GM21619 (cell line): ENCODE data around the gene GRID1.

Experiments used
- ATAC-seq: cut with Tn5 transposase; IDR thresholded peaks from one replicate; pipeline ENCODE4 v1.9.1; 2021; ENCODE audit not compliant: unreplicated experiment

GRID1 gene

GRCh38 chr10:86355571-86356038, 11.0 kb downstream of the GRID1 start:
- no peak for ATAC-seq

DNA sequence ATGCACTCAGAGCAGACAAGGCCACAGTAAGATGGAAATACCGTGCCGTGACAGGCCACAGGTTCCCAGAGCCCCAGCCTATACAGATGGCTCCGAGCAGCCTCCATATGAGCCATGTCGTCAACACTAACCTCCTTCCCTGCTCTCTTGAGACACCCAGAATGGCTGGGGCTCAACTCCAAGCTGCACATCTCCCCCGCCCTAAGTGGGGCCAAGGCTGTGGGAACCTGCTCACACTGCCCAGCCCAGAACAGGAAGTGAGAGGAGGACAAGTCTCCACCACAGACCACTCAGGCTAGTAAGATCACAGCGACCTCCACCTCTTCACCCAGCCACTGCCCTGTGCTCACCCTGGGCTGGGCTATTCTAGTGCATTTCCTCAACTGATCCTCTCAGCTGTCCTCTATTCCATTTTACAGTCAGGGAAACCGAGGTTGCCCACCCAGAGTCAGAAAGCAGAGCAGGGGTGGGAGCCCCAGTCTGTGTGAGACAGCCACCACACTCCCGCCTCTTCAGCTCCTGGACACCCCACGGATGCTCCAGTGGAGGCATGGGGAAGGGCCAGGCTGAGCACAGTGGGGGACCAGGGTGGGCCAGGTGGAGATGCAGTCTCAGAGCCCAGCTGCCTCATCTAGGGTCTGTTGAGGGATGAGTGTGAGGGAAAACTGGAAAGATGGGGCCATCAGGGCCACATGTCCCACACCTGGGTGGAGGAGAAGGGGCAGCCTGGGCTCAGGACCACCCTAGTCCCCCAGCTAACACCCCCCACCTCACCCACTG, 11.6 kb downstream of the GRID1 start:
- no peak for ATAC-seq

GRCh38 chr10:86353506-86354485, 12.8 kb downstream of the GRID1 start:
- ATAC-seq, result no peak

DNA sequence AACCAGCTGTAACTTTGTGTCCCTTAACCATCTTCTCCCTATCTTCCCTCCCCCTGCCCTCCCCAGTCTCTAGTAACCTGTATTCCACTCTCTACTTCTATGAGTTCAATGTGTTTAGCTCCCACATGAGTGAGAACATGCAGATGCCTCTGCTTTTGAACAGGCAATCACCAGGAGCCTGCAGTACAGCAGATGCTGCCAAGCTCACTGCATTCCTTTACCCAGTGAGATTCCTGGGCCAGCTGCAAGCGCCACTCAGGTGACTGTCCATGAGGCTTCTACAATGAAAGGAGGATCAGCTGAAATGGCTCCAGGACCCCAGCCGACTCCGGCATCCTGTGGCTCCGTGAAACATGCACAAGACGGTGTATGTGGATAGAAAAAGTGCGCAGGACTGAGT, 15.7 kb downstream of the GRID1 start:
- no peak for ATAC-seq

DNA sequence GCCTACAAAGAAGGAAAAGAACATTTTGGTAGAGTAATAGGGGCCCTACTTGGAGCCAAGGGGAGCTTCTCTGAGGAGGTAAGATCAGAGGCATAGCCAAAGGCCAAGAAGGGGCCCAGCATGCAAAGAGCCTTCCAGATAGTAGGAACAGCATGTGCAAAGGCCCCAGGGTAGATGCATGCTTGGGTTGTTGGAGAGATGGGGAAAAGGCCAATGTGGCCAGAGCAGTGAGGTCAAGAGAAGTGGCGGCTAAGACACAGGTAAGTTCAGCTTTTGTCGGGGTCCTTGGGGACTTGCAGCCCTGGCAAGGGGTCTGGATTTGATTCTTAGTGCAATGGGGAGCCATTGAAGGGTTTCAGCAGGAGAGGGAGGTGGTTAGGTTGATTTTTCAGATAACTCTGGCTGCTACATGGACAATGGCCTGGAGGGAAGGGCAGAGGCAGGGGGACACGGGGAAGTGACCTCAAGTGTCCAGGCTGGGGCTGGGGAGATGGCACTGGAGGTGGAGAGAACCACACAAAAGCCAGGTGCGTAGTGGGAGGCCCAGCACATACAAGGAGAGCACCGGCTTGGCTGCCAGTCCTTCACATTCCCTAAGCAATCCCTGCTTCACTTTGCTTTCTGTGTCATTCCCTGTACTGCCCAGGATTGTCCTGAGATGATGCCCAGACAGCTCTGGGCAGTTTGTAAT, 16.5 kb downstream of the GRID1 start:
- ATAC-seq, result no peak

DNA sequence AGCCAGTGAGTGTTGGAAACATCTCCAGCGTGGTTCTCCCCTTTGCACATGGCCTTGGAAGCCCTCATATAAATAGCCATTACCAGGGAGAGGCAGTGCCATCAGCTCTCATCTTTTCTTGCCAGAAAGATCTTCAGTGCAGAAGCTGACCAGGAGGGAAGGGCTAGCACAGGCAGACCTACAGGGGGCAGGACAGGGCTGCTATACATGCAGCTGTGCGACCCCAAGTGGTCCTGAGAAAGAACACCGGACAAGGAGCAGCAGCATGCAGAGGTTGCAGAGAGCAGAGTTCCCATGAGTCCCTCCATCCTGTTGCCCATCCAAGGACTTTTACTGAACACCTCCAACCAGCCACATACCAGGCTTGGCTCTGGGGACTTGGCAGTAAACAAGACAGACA, 17.1 kb downstream of the GRID1 start:
- no peak for ATAC-seq

- no peak for ATAC-seq
These were observed 18.0 kb downstream of the GRID1 start for GRCh38 chr10:86348321-86349210.

- no peak for ATAC-seq
These were observed 18.7 kb downstream of the GRID1 start for GRCh38 chr10:86347856-86348255.

DNA sequence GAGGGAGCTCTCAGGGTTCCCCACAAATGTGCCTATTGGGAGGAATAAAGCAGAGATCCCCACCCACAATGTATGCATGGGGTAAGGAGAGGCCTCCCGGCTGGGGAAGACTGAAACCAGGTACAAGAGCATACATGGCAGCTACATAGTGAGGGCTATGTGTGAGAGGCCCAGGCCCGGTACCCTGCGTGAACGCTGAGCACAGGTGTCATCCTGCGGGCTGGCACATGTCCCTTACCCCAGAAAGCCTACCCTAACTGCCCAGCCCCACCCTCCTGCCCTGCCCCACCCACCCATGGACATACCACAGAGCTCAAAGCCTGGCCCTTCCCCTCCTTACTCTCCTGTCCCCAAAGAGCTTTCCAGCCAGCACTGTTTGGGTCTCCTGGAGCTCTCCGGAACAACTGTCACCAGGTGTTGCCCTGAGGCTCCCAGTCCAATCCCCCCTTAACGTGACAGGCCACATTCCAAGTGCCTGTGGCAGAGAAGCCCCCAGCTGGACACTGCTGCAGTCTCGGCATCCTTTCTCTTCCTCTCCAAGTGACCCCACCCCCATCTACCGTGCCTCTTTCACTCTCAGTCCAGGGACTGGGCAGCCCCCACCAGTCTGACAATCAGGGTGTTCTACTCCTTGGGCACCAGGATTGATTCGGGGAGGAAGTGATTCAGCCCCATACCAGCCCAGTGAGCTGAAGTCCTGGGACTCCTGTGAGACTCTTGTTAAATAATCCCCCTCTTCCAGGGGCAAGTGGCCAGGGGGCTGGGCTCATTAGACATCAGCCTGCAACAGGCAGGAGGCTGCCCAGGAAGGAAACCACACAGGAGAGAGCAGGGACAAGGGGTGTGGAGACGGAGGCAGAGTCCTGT, 19.6 kb downstream of the GRID1 start:
- ATAC-seq, result no peak

- ATAC-seq, result no peak
These were observed 20.5 kb downstream of the GRID1 start for GRCh38 chr10:86345859-86346798.

DNA sequence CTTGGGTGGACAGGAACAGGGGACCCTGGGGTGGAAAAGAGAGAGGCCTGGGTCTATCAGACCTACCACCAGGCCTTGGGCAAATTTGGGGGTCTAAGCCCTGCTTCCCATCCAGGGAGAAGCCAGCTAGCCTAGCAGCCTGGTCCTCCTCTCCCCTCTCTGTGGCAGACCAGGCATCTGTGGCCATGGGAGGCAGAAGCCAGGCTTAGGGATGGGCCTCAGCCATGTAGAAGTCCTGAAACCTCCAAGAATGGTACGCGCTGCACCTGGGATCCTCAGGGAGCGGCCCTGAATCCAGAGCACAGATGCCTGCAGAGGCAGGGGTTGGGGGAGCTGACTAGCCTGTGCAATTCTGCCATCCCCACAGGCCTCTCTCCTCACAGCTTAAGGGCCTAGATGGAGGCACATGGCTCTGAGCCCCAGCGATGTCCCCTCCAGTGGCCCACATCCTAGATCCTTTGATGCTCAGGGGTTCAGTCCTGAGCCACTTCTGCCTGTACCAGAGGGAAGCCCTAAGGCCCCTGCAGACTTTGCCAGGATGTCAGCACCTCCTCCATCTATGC, 21.2 kb downstream of the GRID1 start:
- no peak for ATAC-seq

DNA sequence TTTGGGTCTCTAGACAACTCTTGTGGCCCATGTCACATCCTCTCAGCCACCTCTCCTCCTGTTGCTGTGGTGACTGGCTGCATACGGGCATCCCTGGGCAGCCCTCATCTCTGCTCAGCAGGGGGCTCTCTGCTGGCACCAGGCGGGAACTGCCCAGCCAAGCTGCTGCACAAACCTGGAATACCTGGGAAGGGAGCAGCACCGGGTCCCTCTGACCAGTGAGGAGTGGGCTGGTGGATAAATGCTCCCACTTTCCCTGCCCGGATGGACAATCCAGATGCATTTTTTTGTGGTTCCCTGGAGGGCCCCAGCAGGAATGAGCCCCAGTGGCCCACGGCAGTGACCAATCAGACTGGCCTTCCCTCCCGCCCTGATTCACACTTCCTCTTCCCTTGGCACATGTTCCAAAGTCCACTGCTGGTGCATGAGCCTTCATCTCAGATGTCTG, 21.9 kb downstream of the GRID1 start:
- no peak for ATAC-seq

GRCh38 chr10:86344281-86344680, 22.3 kb downstream of the GRID1 start:
- ATAC-seq, result no peak

GRCh38 chr10:86343761-86344160, 22.8 kb downstream of the GRID1 start:
- no peak for ATAC-seq

- no peak for ATAC-seq
These were observed 24.3 kb downstream of the GRID1 start for GRCh38 chr10:86342111-86342863.

DNA sequence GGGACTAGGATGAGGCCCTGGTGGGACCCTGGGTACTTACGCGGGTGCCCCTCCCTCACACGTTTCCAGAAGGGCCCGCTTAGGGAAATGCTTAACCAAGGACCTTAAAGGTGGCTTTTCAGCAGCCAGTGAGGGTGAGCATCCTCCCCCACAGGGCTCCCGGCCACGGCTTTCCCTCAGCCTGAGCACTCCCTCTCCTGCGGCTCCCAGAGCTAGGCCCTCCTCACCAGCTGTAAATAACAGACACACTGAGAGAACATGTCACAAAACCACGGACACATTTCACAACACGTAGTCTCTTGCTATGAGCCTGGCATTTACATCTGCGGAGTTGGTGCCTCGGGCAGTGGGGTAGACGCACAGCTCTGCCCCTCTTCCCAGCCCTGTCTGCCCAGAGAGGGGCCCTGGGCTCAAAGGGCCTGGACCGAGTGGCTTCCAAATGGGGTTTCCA, 25.2 kb downstream of the GRID1 start:
- no peak for ATAC-seq

GRCh38 chr10:86340991-86341260, 25.7 kb downstream of the GRID1 start:
- ATAC-seq, result no peak
